HFFc6 (cell line): ENCODE measurements around the gene TAL1. TPM values are rescaled to one million over a fixed set of nuclear protein-coding genes. Genes with fewer than 3 reads are reported as not detected.

Experiments
- DNase-seq: peaks from one replicate; pipeline ENCODE4 v3.0.0-alpha.2; 2018
- H3K27ac Mint-ChIP-seq: 2 replicates; pipeline ENCODE4 v1.8.0; 2020; ENCODE audit warnings: mild to moderate bottlenecking, mixed read lengths
- H3K27me3 Mint-ChIP-seq: 2 replicates; pipeline ENCODE4 v1.8.0; 2021; ENCODE audit warnings: mild to moderate bottlenecking, moderate library complexity, mixed read lengths; ENCODE audit not compliant: insufficient read depth
- H3K36me3 Mint-ChIP-seq: 2 replicates; pipeline ENCODE4 v1.8.0; 2021; ENCODE audit warnings: low read depth, mixed read lengths
- H3K4me1 Mint-ChIP-seq: 2 replicates; pipeline ENCODE4 v1.8.0; 2020; ENCODE audit warnings: low read depth, mixed read lengths
- H3K4me3 Mint-ChIP-seq: 2 replicates; pipeline ENCODE4 v1.8.0; 2020; ENCODE audit warnings: mild to moderate bottlenecking, moderate library complexity, mixed read lengths
- H3K9me3 Mint-ChIP-seq: 2 replicates; pipeline ENCODE4 v1.8.0; 2020; ENCODE audit warnings: mild to moderate bottlenecking, mixed read lengths
- CTCF ChIP-seq: fragments of 200-600 bp; sonication (generic); IDR thresholded peaks from 2 replicates; pipeline ENCODE4 v1.5.0; 2021; ENCODE audit warnings: antibody characterized with exemption, mild to moderate bottlenecking
- total RNA-seq, 6 experiments: library from RNA; stranded (reverse); fragmentation: NEBNext Ultra II Directional; extraction: Animal tissue kit (Norgen Biotek cat#: 25700); gene quantifications; 2 replicates in 1 of 6; 3 replicates in 5 of 6; pipeline ENCODE4 v1.2.3, GENCODE V29; 2021

The TAL1 gene
- total RNA-seq, 6 experiments from 2014 or later = not detected

GRCh38 chr1:47213230-47213963, 18.6 kb downstream of the TAL1 start:
- Mint-ChIP-seq H3K9me3 (no peaks in the 10 kb centered on the region), H3K4me1 (peaks cover 6% of the 10 kb centered on the region; the same call in 1 of the 2 replicates), H3K27me3 (peaks cover 7% of the 10 kb centered on the region; the same call in 1 of the 2 replicates), H3K36me3 (no peaks in the 10 kb centered on the region), H3K27ac (no peak overlapping the region), H3K4me3 (no peak overlapping the region)
- no peak for TF ChIP-seq CTCF
- DNase-seq = no peak

- Mint-ChIP-seq H3K4me1 (peaks cover 13% of the 10 kb centered on the region; the same call in 1 of the 2 replicates), H3K27ac (no peak overlapping the region), H3K27me3 (peaks cover 7% of the 10 kb centered on the region; the same call in 1 of the 2 replicates), H3K9me3 (no peaks in the 10 kb centered on the region), H3K36me3 (no peaks in the 10 kb centered on the region), H3K4me3 (no peak overlapping the region)
- TF ChIP-seq CTCF = no peak
- no peak for DNase-seq
These were observed 19.3 kb downstream of the TAL1 start for GRCh38 chr1:47212636-47213229.

GRCh38 chr1:47211796-47212269, 20.2 kb downstream of the TAL1 start:
- no peaks in the 10 kb centered on the region for H3K36me3 Mint-ChIP-seq
- no peak for DNase-seq
- no peak overlapping the region for H3K4me3 Mint-ChIP-seq
- no peak overlapping the region for H3K27ac Mint-ChIP-seq
- TF ChIP-seq CTCF = no peak
- H3K27me3 Mint-ChIP-seq = peaks cover 4% of the 10 kb centered on the region; the same call in 1 of the 2 replicates
- H3K4me1 Mint-ChIP-seq = peaks cover 16% of the 10 kb centered on the region; the same call in 1 of the 2 replicates
- H3K9me3 Mint-ChIP-seq = no peaks in the 10 kb centered on the region

- TF ChIP-seq CTCF = no peak
- Mint-ChIP-seq H3K4me1 (peaks cover 16% of the 10 kb centered on the region; the same call in 1 of the 2 replicates), H3K36me3 (no peaks in the 10 kb centered on the region), H3K27ac (no peak overlapping the region), H3K9me3 (no peaks in the 10 kb centered on the region), H3K27me3 (peaks cover 4% of the 10 kb centered on the region), H3K4me3 (no peak overlapping the region)
- no peak for DNase-seq
These were observed 21.4 kb downstream of the TAL1 start for GRCh38 chr1:47210666-47211065.

- Mint-ChIP-seq H3K4me3 (no peak overlapping the region), H3K9me3 (no peaks in the 10 kb centered on the region), H3K27ac (no peak overlapping the region), H3K4me1 (peaks cover 16% of the 10 kb centered on the region; the same call in 1 of the 2 replicates), H3K36me3 (no peaks in the 10 kb centered on the region), H3K27me3 (peaks cover 4% of the 10 kb centered on the region)
- DNase-seq = no peak
- TF ChIP-seq CTCF = no peak
These were observed 22.2 kb downstream of the TAL1 start for GRCh38 chr1:47209725-47210325.
